Stimulated activated CD4-positive, alpha-beta T cell treated with anti-CD3 and anti-CD28 coated beads, Interleukin-15, amount 100 ng/mL, for 1 hour (primary cell): ENCODE results near the gene PAQR5.

Experiments used
- DNase-seq, 2 donors: peaks; one replicate each; pipeline ENCODE4 v3.0.0-alpha.2; 2020; ENCODE audit warnings: low read depth in 1 of 2, low spot score in 1 of 2

The PAQR5 gene

GRCh38 chr15:69390575-69390974 lies 91.9 kb downstream of the PAQR5 start:
- DNase-seq = no peak

GRCh38 chr15:69391046-69391757 lies 92.5 kb downstream of the PAQR5 start:
- no peak for DNase-seq

GRCh38 chr15:69392352-69392751 lies 93.6 kb downstream of the PAQR5 start:
- DNase-seq = no peak

- no peak for DNase-seq
Measured at GRCh38 chr15:69393831-69394491, 95.2 kb downstream of the PAQR5 start.

GRCh38 chr15:69394556-69395282 lies 96.0 kb downstream of the PAQR5 start:
- DNase-seq = peak; percentile 68 to 86

GRCh38 chr15:69395460-69395859 lies 96.7 kb downstream of the PAQR5 start:
- DNase-seq = no peak

GRCh38 chr15:69395991-69396390 lies 97.3 kb downstream of the PAQR5 start:
- no peak for DNase-seq

- no peak for DNase-seq
Measured at GRCh38 chr15:69398491-69398891, 99.8 kb downstream of the PAQR5 start.

- DNase-seq = no peak
Measured at GRCh38 chr15:69400850-69401249, 102.1 kb downstream of the PAQR5 start.

- no peak for DNase-seq
Measured at GRCh38 chr15:69402816-69403215, 104.1 kb downstream of the PAQR5 start.

GRCh38 chr15:69403594-69403993 lies 104.9 kb downstream of the PAQR5 start:
- DNase-seq = no peak

- no peak for DNase-seq
Measured at GRCh38 chr15:69405110-69405509, 106.4 kb downstream of the PAQR5 start.

GRCh38 chr15:69407719-69408400 lies 109.1 kb downstream of the PAQR5 start:
- no peak for DNase-seq

GRCh38 chr15:69408841-69409240 lies 110.1 kb downstream of the PAQR5 start:
- no peak for DNase-seq

GRCh38 chr15:69410248-69410874 lies 111.6 kb downstream of the PAQR5 start:
- DNase-seq = no peak

- DNase-seq = no peak
Measured at GRCh38 chr15:69412274-69412673, 113.6 kb downstream of the PAQR5 start.

- DNase-seq = no peak
Measured at GRCh38 chr15:69412701-69413100, 114.0 kb downstream of the PAQR5 start.

- DNase-seq = peak; percentile 83 to 91
Measured at GRCh38 chr15:69413822-69414700, 115.3 kb downstream of the PAQR5 start, which contains the start of gene KIF23. Gene KIF23, plus strand, starts transcription at chr15:69414349. Its CDS starts 117 bp downstream, at chr15:69414466.

- no peak for DNase-seq
Measured at GRCh38 chr15:69414701-69415167, 116.0 kb downstream of the PAQR5 start.

GRCh38 chr15:69415381-69415780 lies 116.7 kb downstream of the PAQR5 start:
- no peak for DNase-seq
